Measurements from ENCODE around the gene ASAP3. TPM values are rescaled to one million over a fixed set of nuclear protein-coding genes. Genes with fewer than 3 reads are reported as not detected.

Gene ASAP3
- total RNA-seq, 1 experiment from 2014 or later, result 71.2 TPM

- TF ChIP-seq FOXP4 (CRISPR knock-in tag; IDR thresholded peaks at IDR 0.05), result 0 out of 2 replicates have a peak, but pooled peaks have one; percentile 21
- no peak; the same call in 1 of the 2 replicates for TF ChIP-seq FOXP1 (CRISPR knock-in tag; IDR thresholded peaks at IDR 0.05; ENCODE audit: borderline replicate concordance)
- peak; percentile 66 for TF ChIP-seq SP1 (CRISPR knock-in tag; conservative IDR thresholded peaks at IDR 0.05)
- TF ChIP-seq TEAD4 (CRISPR knock-in tag; IDR thresholded peaks at IDR 0.05), result no peak
- TF ChIP-seq SMAD4 (CRISPR knock-in tag; IDR thresholded peaks at IDR 0.05), result no peak
- TF ChIP-seq PREB (CRISPR knock-in tag; IDR thresholded peaks at IDR 0.05; ENCODE audit: borderline replicate concordance), result no peak
- TF ChIP-seq CTCF (IDR thresholded peaks at IDR 0.05), result no peak
- no peak for TF ChIP-seq TP53 (CRISPR knock-in tag; IDR thresholded peaks at IDR 0.05)
- 0 out of 2 replicates have a peak, but pooled peaks have one; percentile 50 for TF ChIP-seq KAT7 (CRISPR knock-in tag; IDR thresholded peaks at IDR 0.05; ENCODE audit: borderline replicate concordance)
- no peak for TF ChIP-seq JAZF1 (CRISPR knock-in tag; IDR thresholded peaks at IDR 0.05)
- no peak for TF ChIP-seq NFATC4 (CRISPR knock-in tag; IDR thresholded peaks at IDR 0.05)
- TF ChIP-seq NR2C2 (CRISPR knock-in tag; IDR thresholded peaks at IDR 0.05), result no peak
- TF ChIP-seq IRF1 (CRISPR knock-in tag; IDR thresholded peaks at IDR 0.05), result no peak
- no peak for TF ChIP-seq SMAD3 (CRISPR knock-in tag; IDR thresholded peaks at IDR 0.05; ENCODE audit: borderline replicate concordance)
- no peak for TF ChIP-seq ZNF416 (CRISPR knock-in tag; IDR thresholded peaks at IDR 0.05)
- no peak for TF ChIP-seq NFYB (CRISPR knock-in tag; conservative IDR thresholded peaks at IDR 0.05; ENCODE audit: low read depth)
- no peak; the same call in 1 of the 2 replicates for TF ChIP-seq E2F5 (CRISPR knock-in tag; IDR thresholded peaks at IDR 0.05)
- no peak for TF ChIP-seq GTF2I (CRISPR knock-in tag; conservative IDR thresholded peaks at IDR 0.05)
- no peak for TF ChIP-seq IRF2 (CRISPR knock-in tag; IDR thresholded peaks at IDR 0.05; ENCODE audit: borderline replicate concordance, low read depth)
- no peak for TF ChIP-seq HMGXB4 (CRISPR knock-in tag; IDR thresholded peaks at IDR 0.05)
- peak; percentile 71 for TF ChIP-seq PRDM15 (CRISPR knock-in tag; IDR thresholded peaks at IDR 0.05)
- no peak for TF ChIP-seq ZNF423 (CRISPR knock-in tag; IDR thresholded peaks at IDR 0.05)
- 0 out of 2 replicates have a peak, but pooled peaks have one; percentile 6 for TF ChIP-seq ZNF121 (CRISPR knock-in tag; IDR thresholded peaks at IDR 0.05)
- TF ChIP-seq EMX1 (CRISPR knock-in tag; IDR thresholded peaks at IDR 0.05), result no peak
- TF ChIP-seq RORB (CRISPR knock-in tag; IDR thresholded peaks at IDR 0.05), result no peak
- no peak for TF ChIP-seq NFE2L1 (CRISPR knock-in tag; IDR thresholded peaks at IDR 0.05)
- TF ChIP-seq ESRRA (CRISPR knock-in tag; IDR thresholded peaks at IDR 0.05; ENCODE audit: borderline replicate concordance), result peak; percentile 48; the same call in 1 of the 2 replicates
These were observed at the start of gene ASAP3 (continued) for GRCh38 chr1:23483321-23484252.

Measured in WTC11 (cell line).